Activated naive CD8-positive, alpha-beta T cell (primary cell): Measurements from ENCODE around the gene SCML1.
"Not testable (repeated sequence)": the region's sequence is repeated elsewhere in the genome, so short reads cannot be mapped to it uniquely, and the experiment has no call there.

Source experiments
- H3K27ac Mint-ChIP-seq: one replicate; pipeline ENCODE4 v1.8.0; 2021; ENCODE audit warnings: mixed read lengths
- H3K27me3 Mint-ChIP-seq: one replicate; pipeline ENCODE4 v1.8.0; 2021; ENCODE audit warnings: mixed read lengths
- H3K36me3 Mint-ChIP-seq: one replicate; pipeline ENCODE4 v1.8.0; 2021; ENCODE audit warnings: mixed read lengths
- H3K4me1 Mint-ChIP-seq: one replicate; pipeline ENCODE4 v1.8.0; 2021; ENCODE audit warnings: low read depth, mixed read lengths
- H3K4me3 Mint-ChIP-seq: one replicate; pipeline ENCODE4 v1.8.0; 2021; ENCODE audit warnings: mild to moderate bottlenecking, mixed read lengths
- H3K9me3 Mint-ChIP-seq: one replicate; pipeline ENCODE4 v1.8.0; 2021; ENCODE audit warnings: low read depth, mixed read lengths

SCML1 gene

GRCh38 chrX:17758382-17758781 is 21.1 kb downstream of the SCML1 start:
- Mint-ChIP-seq H3K4me1 (peaks cover 10% of the 10 kb centered on the region), H3K27ac (no peak overlapping the region), H3K27me3 (no peaks in the 10 kb centered on the region), H3K9me3 (no peaks in the 10 kb centered on the region), H3K36me3 (no peaks in the 10 kb centered on the region), H3K4me3 (no peak overlapping the region)

DNA sequence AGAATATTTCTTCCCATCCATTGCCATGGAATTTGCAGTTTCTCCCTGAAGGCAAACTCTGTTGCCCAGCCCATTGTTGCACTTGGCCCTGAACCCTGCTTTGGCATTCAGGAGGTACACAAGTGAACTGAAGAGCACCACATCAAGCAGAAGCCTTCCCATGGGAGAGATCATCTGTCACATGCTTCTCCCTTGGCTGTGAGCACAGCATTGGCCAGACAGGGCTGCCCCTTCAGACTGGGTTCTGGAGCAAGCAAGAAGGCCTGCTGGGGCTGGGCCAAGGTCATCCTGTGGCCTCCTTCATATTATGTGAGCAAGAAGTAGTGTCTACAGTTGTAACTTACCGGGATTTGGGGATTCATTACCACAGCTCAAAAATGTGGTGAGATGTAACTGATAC is 22.7 kb downstream of the SCML1 start:
- Mint-ChIP-seq H3K9me3 (no peaks in the 10 kb centered on the region), H3K27me3 (no peaks in the 10 kb centered on the region), H3K36me3 (no peaks in the 10 kb centered on the region), H3K4me1 (peaks cover 10% of the 10 kb centered on the region), H3K4me3 (no peak overlapping the region), H3K27ac (no peak overlapping the region)

GRCh38 chrX:17767734-17768133 is 30.4 kb downstream of the SCML1 start:
- H3K4me3 Mint-ChIP-seq = no peak overlapping the region
- H3K9me3 Mint-ChIP-seq = no peaks in the 10 kb centered on the region
- no peaks in the 10 kb centered on the region for H3K36me3 Mint-ChIP-seq
- H3K4me1 Mint-ChIP-seq = no peaks in the 10 kb centered on the region
- H3K27ac Mint-ChIP-seq = no peak overlapping the region
- no peaks in the 10 kb centered on the region for H3K27me3 Mint-ChIP-seq

GRCh38 chrX:17768997-17769396 is 31.7 kb downstream of the SCML1 start:
- H3K27ac Mint-ChIP-seq = no peak overlapping the region
- no peaks in the 10 kb centered on the region for H3K9me3 Mint-ChIP-seq
- no peaks in the 10 kb centered on the region for H3K36me3 Mint-ChIP-seq
- H3K4me3 Mint-ChIP-seq = no peak overlapping the region
- H3K4me1 Mint-ChIP-seq = no peaks in the 10 kb centered on the region
- H3K27me3 Mint-ChIP-seq = no peaks in the 10 kb centered on the region

DNA sequence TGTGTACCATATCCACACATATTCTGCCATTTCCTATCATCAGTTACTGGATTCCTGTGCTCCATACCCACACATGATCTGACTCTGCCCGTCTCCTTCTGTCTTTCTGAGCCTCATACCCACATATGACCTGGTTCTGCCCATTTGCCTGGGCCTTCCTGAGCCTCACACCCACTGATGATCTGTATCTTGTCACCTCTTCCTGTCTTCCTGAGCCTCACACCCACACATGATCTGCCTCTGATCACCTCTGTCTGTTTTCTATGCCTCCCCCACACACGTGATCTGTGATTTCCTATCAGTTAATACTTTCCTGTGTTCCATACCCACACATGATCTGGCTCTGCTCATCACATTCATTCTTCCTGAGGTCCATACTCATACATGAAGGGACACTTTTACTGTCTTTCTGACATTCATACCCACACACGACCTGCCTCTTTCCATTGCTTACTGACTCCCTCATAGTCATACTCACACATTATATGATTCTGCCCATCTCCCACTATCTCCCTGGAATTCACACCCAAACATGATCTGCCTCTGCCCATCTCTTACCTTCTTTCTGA is 32.5 kb downstream of the SCML1 start:
- no peaks in the 10 kb centered on the region for H3K4me1 Mint-ChIP-seq
- no peaks in the 10 kb centered on the region for H3K36me3 Mint-ChIP-seq
- no peaks in the 10 kb centered on the region for H3K9me3 Mint-ChIP-seq
- no peak overlapping the region for H3K4me3 Mint-ChIP-seq
- H3K27me3 Mint-ChIP-seq = no peaks in the 10 kb centered on the region
- H3K27ac Mint-ChIP-seq = no peak overlapping the region

DNA sequence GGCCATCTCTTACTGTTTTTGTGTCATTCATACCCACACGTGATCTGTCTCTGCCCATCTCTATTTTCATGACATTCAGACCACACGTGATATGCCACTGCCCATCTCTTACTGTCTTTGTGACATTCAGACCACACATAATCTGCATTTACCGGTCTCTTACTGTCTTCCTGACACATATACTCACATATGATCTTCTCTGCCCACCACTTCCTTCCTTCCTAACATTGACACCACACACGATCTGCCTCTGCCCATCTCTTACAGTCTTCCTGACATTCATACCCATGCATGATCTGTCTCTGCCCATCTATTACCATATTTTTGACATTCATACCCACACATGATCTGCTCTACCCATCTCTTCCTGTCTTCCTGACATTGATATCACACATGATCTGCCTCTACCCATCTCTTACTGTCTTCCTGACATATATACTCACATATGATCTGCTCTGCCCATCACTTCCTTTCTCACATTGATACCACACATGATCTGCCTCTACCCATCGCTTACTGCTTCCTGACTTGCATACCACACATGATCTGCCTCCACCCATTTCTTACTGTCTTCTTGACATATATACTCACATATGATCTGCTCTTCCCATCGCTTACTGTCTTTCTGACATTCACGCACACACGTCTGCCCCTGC is 36.1 kb downstream of the SCML1 start:
- no peaks in the 10 kb centered on the region for H3K36me3 Mint-ChIP-seq
- peaks cover 18% of the 10 kb centered on the region for H3K4me1 Mint-ChIP-seq
- no peak overlapping the region for H3K27ac Mint-ChIP-seq
- H3K27me3 Mint-ChIP-seq = no peaks in the 10 kb centered on the region
- H3K4me3 Mint-ChIP-seq = no peak overlapping the region
- no peaks in the 10 kb centered on the region for H3K9me3 Mint-ChIP-seq

DNA sequence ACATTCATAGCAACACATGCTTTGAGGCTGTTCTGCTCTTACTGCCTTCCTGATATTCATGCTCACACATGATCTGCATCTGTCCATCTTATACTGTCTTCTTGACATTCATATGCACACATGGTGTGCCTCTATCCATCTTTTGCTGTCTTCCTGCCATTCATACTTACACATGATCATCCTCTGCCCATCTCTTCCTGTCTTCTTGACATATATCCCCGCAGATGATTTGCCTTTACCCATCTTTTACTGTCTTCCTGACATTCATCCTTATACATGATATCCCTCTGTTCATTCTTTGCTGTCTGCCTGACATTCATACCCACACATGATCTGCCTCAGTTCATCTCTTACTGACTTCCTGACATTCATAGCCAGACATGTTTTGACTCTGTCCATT is 36.8 kb downstream of the SCML1 start:
- Mint-ChIP-seq H3K36me3 (no peaks in the 10 kb centered on the region), H3K27ac (no peak overlapping the region), H3K9me3 (no peaks in the 10 kb centered on the region), H3K4me3 (no peak overlapping the region), H3K4me1 (peaks cover 25% of the 10 kb centered on the region), H3K27me3 (no peaks in the 10 kb centered on the region)

DNA sequence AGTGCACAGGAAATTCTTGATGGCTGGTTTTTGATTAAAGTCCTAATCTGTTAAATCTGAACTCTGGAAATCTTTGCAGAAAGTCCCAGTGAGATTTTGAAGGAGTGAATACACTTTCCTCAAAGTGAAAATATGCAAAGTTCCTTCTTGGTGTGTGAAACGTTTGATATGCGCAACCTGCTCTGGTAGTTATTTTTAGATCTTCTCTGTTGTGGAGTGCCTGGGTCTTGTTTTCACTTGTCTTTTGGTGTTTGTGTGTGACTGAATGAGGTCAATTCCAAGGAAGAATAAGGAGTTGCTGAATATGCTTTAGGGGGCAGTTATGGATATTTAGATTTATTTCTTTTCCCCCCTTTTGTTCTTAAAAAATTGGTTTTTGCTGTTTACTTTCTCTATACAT is 41.7 kb downstream of the SCML1 start:
- H3K36me3 Mint-ChIP-seq = no peaks in the 10 kb centered on the region
- no peaks in the 10 kb centered on the region for H3K27me3 Mint-ChIP-seq
- peak overlapping the region; percentile 19 for H3K27ac Mint-ChIP-seq
- H3K4me3 Mint-ChIP-seq = peak overlapping the region; percentile 34
- peaks cover 35% of the 10 kb centered on the region for H3K4me1 Mint-ChIP-seq
- H3K9me3 Mint-ChIP-seq = no peaks in the 10 kb centered on the region

- H3K36me3 Mint-ChIP-seq = no peaks in the 10 kb centered on the region
- peak overlapping the region; percentile 34 for H3K4me3 Mint-ChIP-seq
- H3K4me1 Mint-ChIP-seq = peaks cover 35% of the 10 kb centered on the region
- no peaks in the 10 kb centered on the region for H3K9me3 Mint-ChIP-seq
- H3K27me3 Mint-ChIP-seq = no peaks in the 10 kb centered on the region
- H3K27ac Mint-ChIP-seq = peak overlapping the region; percentile 19
These were observed 42.1 kb downstream of the SCML1 start for GRCh38 chrX:17779434-17779833.

DNA sequence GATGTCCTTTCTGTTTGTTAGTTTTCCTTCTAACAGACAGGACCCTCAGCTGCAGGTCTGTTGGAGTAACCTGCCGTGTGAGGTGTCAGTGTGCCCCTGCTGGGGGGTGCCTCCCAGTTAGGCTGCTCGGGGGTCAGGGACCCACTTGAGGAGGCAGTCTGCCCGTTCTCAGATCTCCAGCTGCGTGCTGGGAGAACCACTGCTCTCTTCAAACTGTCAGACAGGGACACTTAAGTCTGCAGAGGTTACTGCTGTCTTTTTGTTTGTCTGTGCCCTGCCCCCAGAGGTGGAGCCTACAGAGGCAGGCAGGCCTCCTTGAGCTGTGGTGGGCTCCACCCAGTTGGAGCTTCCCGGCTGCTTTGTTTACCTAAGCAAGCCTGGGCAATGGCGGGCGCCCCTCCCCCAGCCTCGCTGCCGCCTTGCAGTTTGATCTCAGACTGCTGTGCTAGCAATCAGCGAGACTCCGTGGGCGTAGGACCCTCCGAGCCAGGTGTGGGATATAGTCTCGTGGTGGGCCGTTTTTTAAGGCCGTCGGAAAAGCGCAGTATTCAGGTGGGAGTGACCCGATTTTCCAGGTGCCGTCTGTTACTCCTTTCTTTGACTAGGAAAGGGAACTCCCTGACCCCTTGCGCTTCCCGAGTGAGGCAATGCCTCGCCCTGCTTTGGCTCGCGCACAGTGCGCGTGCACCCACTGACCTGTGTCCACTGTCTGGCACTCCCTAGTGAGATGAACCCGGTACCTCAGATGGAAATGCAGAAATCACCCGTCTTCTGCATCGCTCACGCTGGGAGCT is 49.5 kb downstream of the SCML1 start:
- H3K27ac Mint-ChIP-seq, H3K4me3 Mint-ChIP-seq, H3K27me3 Mint-ChIP-seq, H3K36me3 Mint-ChIP-seq, H3K9me3 Mint-ChIP-seq: not testable (repeated sequence)
- H3K4me1 Mint-ChIP-seq = peaks cover 15% of the 10 kb centered on the region

DNA sequence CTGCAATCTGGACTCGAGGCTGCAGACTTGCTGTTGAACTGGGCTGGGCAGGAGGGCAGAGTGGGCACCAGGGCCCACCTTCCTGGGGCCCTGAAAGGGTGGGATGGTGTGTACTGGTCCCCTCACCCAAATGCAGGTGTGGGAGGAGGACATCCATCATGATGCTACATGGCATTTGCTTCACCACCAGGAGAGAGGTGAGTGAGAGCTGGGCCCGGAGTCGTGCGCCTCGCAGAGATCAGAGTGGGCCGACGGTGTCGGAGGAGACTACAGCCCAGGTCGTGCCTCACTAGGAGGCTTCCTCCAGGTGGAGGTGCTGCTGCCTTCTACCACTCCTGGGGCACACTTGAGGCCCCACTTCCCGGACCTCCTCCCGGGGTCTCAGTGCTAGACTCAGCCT is 50.3 kb downstream of the SCML1 start:
- H3K36me3 Mint-ChIP-seq = no peaks in the 10 kb centered on the region
- H3K9me3 Mint-ChIP-seq = no peaks in the 10 kb centered on the region
- no peak overlapping the region for H3K4me3 Mint-ChIP-seq
- no peaks in the 10 kb centered on the region for H3K27me3 Mint-ChIP-seq
- peaks cover 15% of the 10 kb centered on the region for H3K4me1 Mint-ChIP-seq
- H3K27ac Mint-ChIP-seq = no peak overlapping the region

DNA sequence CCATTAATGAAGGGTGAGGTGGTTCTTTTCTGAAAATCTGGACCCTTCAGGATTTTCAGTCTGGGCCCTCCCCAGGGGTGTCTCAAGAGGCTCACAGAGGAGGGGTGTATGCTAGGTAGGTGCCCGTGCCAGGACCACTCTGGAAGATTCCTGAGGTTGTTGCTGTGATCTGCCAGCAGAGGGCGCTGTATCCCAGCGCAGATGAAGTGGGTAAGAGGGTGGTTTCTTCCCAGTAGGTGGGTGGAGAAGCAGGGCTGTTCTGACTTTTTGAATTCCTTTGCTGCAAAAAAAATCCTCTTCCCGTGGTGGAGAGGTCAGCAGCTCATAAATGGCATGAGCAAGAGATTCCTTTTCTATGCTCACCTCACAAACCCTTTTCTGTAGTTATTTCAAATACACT is 51.1 kb downstream of the SCML1 start:
- H3K27ac Mint-ChIP-seq = no peak overlapping the region
- H3K4me1 Mint-ChIP-seq = peaks cover 15% of the 10 kb centered on the region
- H3K4me3 Mint-ChIP-seq = no peak overlapping the region
- no peaks in the 10 kb centered on the region for H3K9me3 Mint-ChIP-seq
- no peaks in the 10 kb centered on the region for H3K36me3 Mint-ChIP-seq
- no peaks in the 10 kb centered on the region for H3K27me3 Mint-ChIP-seq

DNA sequence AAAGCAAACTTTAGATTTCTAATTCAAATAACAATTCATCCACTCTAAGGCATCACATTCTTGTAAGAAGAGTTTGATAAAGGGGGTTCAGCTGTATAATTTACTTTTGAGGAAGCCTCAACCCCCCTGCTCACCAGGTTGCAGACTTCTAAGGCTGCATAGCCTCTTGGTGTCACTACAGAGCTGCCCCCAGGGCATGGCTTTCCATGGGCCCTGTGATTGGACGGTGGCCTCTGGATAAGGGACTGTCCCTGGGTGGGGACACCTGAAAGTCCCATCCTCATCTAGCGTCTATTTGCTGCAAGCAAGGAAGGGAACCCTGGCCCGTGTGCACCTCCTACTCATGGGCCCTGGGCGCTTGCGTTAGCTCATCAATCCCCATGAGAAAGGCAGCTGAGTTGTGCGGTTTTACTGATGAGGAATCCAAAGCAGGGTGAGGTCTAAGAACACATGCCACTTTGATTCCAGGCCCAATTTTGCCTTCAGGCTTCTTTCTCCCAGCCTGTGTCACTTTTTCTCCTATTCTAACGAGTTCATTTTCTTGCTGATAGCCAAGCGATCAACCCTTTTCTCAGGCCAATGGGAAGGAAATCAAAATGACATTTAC is 51.8 kb downstream of the SCML1 start:
- Mint-ChIP-seq H3K9me3 (no peaks in the 10 kb centered on the region), H3K36me3 (no peaks in the 10 kb centered on the region), H3K27ac (no peak overlapping the region), H3K4me1 (peaks cover 15% of the 10 kb centered on the region), H3K4me3 (no peak overlapping the region), H3K27me3 (no peaks in the 10 kb centered on the region)

DNA sequence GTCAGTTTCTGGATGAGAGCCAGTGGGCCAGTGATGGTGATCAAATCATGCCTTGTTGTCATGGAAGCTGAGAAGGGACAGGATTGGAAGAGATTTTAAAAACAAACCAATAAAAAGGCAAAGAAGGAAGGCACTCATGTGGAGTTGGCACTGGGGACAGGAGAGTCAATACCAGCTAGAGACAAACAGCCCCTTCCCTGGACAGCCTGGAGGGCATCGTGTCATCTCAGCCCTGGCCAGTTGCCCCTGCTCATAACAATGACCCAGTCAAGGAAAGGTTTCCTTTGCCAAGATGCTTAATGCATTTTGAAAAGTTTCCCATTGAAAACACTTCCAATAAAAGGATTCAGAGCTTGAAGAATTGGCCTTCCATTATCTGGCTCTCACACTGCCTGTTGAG is 55.5 kb downstream of the SCML1 start:
- Mint-ChIP-seq H3K4me1 (peaks cover 12% of the 10 kb centered on the region), H3K4me3 (no peak overlapping the region), H3K27ac (no peak overlapping the region), H3K27me3 (no peaks in the 10 kb centered on the region), H3K36me3 (no peaks in the 10 kb centered on the region), H3K9me3 (no peaks in the 10 kb centered on the region)

DNA sequence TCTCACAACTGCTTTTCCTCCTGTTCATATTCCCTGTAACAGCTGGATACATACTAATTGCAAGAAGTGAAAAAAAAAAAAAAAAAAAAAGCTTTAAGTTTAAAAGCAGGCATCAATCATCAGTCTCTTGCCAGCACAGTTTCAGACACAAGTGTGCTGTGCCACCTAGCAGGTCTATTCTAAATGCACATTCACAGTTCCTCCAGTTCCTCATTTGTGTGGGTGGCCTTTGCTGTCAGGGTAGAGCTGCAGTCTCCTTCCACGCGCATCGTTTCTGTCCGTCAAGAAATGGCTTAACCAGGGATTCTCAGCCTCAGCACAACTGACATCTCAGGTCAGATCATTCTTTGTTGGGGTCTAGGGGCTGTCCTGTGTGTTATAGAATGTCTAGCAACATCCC is 61.6 kb downstream of the SCML1 start:
- Mint-ChIP-seq H3K36me3 (no peaks in the 10 kb centered on the region), H3K27ac (no peak overlapping the region), H3K4me1 (peaks cover 7% of the 10 kb centered on the region), H3K4me3 (no peak overlapping the region), H3K27me3 (no peaks in the 10 kb centered on the region), H3K9me3 (no peaks in the 10 kb centered on the region)
